WI38 (cell line): ENCODE measurements around the gene POR.
"Not testable (repeated sequence)": the region's sequence is repeated elsewhere in the genome, so short reads cannot be mapped to it uniquely, and the experiment has no call there.

Source experiments
- H3K4me3 ChIP-seq: 2 replicates; pipeline ENCODE4 v1.5.1; 2011; ENCODE audit warnings: low read depth, mild to moderate bottlenecking, control low read depth, low read length
- CTCF ChIP-seq: IDR thresholded peaks from 2 replicates; pipeline ENCODE4 v1.5.1; 2012; ENCODE audit warnings: low read depth, mild to moderate bottlenecking, control low read depth, low read length

Gene POR

GRCh38 chr7:76002139-76002538 is 87.2 kb downstream of the POR start:
- H3K4me3 ChIP-seq: no peak overlapping the region
- no peak for TF ChIP-seq CTCF

GRCh38 chr7:76002822-76003221 is 87.9 kb downstream of the POR start:
- no peak for TF ChIP-seq CTCF
- no peak overlapping the region for H3K4me3 ChIP-seq

GRCh38 chr7:76003351-76003750 is 88.4 kb downstream of the POR start:
- no peak overlapping the region for H3K4me3 ChIP-seq
- TF ChIP-seq CTCF: no peak

- not testable (repeated sequence) for H3K4me3 ChIP-seq
These were observed 90.0 kb downstream of the POR start for GRCh38 chr7:76005004-76005403.

- TF ChIP-seq CTCF: no peak
- no peak overlapping the region for H3K4me3 ChIP-seq
These were observed 93.3 kb downstream of the POR start for GRCh38 chr7:76008156-76008687.

GRCh38 chr7:76009672-76010600 is 95.0 kb downstream of the POR start:
- TF ChIP-seq CTCF: no peak
- H3K4me3 ChIP-seq: no peak overlapping the region

- TF ChIP-seq CTCF: no peak
- H3K4me3 ChIP-seq: peak overlapping the region; percentile 21; the same call in 1 of the 2 replicates
These were observed 96.5 kb downstream of the POR start for GRCh38 chr7:76011442-76011861.
